Upper lobe of left lung (tissue), 6 donors: ENCODE data around the gene GDPD2. TPM values are rescaled to one million over a fixed set of nuclear protein-coding genes. Genes with fewer than 3 reads are reported as not detected.

Source experiments
- ATAC-seq, 2 donors: fragments of 200-7000 bp; cut with Tn5 transposase; one replicate each; pipeline ENCODE4 v1.9.1; 2022; ENCODE audit warnings: mild to moderate bottlenecking in 2 of 2, moderate library complexity in 2 of 2; ENCODE audit not compliant: low FRiP score in 2 of 2
- DNase-seq, 2 donors: peaks; one replicate each; pipeline ENCODE4 v3.0.0-alpha.2; 2019 to 2020
- H3K27ac ChIP-seq, 4 donors: fragments of 200-600 bp; sonication (generic); one replicate each; pipeline ENCODE4 v1.5.1; 2016 to 2019
- H3K27me3 ChIP-seq, 4 donors: fragments of 200-600 bp; sonication (generic); one replicate each; pipeline ENCODE4 v1.5.1; 2017 to 2019
- H3K36me3 ChIP-seq, 4 donors: fragments of 200-600 bp; sonication (generic); one replicate each; pipeline ENCODE4 v1.5.1; 2016 to 2019
- H3K4me1 ChIP-seq, 4 donors: fragments of 200-600 bp; sonication (generic); one replicate each; pipeline ENCODE4 v1.5.1; 2018 to 2019
- H3K4me3 ChIP-seq, 4 donors: fragments of 200-600 bp; sonication (generic); one replicate each; pipeline ENCODE4 v1.5.1; 2017 to 2019; ENCODE audit warnings: mild to moderate bottlenecking in 2 of 4, moderate library complexity in 1 of 4
- H3K9me3 ChIP-seq, 4 donors: fragments of 200-600 bp; sonication (generic); one replicate each; pipeline ENCODE4 v1.5.1; 2018 to 2019
- CTCF ChIP-seq, 6 experiments: fragments of 450-650 bp in 4 of 6; fragments of 200-600 bp in 2 of 6; sonication (generic) in 2 of 6; IDR thresholded peaks; one replicate each; pipeline ENCODE4 v1.5.1; 2016 to 2019; ENCODE audit warnings: antibody characterized with exemption in 6 of 6
- EP300 ChIP-seq, 4 donors: sonication (generic); formaldehyde crosslinking; IDR thresholded peaks; one replicate each; pipeline ENCODE4 v1.5.1; 2017; ENCODE audit warnings: antibody characterized with exemption in 4 of 4, control low read depth in 2 of 4
- POLR2A ChIP-seq, 4 donors: fragments of 450-650 bp; IDR thresholded peaks; one replicate each; pipeline ENCODE4 v1.5.1; 2016 to 2017; ENCODE audit warnings: antibody characterized with exemption in 4 of 4, mild to moderate bottlenecking in 2 of 4
- POLR2AphosphoS5 ChIP-seq, 2 donors: sonication (generic); formaldehyde crosslinking; IDR thresholded peaks; one replicate each; pipeline ENCODE4 v1.5.1; 2017; ENCODE audit warnings: antibody characterized with exemption in 2 of 2
- WGBS, 2 donors: methylation state at CpG; one replicate each; pipeline ENCODE4 v1.1.5; 2017 to 2018; 5-methylcytosine and 5-hydroxymethylcytosine counted together
- total RNA-seq, 6 donors: library from RNA; depleted of rRNA in 4 of 6; stranded (reverse); fragments of >200 nt in 4 of 6; gene quantifications; one replicate each; pipeline versions ENCODE4 v1.1.0 to v1.2.1, GENCODE V29; 2016 to 2021
- donor health status: DM: no; HTN: no; CAD: no; lungs with moderate emphysema.
- donor health status: DM: no; HTN: yes; CAD: no; lungs with severe emphysema.

GDPD2 gene
- total RNA-seq, 6 donors from 2014 or later, result not detected

DNA sequence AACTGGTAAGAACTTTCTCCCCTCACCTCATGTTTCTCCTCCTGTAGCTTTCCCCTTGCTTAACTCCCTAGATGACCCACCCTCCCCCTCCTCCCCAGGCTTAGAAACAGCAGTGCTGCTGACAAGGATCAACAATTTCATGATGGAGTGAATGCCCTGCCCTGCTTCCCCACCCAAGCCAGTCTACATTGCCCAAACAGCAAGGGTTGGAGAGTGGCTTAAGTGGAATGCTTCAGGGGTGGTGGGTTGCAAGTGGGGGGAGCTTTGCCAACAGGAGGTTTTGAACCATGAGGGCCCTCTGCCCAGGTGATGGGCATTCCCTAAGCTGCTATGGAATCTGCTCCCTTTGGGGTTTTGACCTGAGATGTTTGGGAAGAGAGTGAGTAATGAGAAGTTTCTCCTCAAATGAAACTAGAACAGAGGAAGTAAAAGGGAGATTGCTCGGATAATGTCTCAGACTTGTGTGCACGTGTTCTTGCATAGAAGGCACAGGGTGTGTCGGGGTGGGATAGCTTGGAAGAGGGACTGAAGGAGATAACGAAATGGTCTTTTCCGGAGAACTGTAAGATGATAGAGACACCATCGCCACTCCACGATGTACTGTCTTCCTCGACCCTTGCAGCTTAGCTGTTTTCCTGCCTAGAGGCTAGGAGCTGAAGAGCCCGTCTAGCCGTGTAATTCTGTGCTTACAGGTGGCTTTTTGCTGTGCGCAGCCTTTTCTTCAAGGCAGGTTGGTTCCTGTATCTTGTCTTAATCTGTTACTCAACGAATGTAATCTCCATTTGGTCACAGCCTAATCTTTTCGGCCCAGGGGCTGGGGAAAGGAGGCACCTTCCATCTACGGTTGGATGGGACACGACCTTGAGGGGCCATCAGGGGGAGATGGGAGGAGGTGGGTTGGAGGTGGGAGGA is 10.1 kb downstream of the GDPD2 start:
- H3K27ac ChIP-seq, result peak overlapping the region in 2 of 4 donors; percentile 71 to 78
- no peaks in the 10 kb centered on the region for H3K9me3 ChIP-seq
- TF ChIP-seq POLR2A (IDR thresholded peaks at IDR 0.05) (no peak), POLR2AphosphoS5 (IDR thresholded peaks at IDR 0.05) (no peak), CTCF (IDR thresholded peaks at IDR 0.05) (no peak), EP300 (IDR thresholded peaks at IDR 0.05) (no peak)
- peaks cover 0 to 3% (median 0%) of the 10 kb centered on the region in 4 donors for H3K4me1 ChIP-seq
- no peak for DNase-seq
- H3K27me3 ChIP-seq, result peaks cover 0 to 9% (median 0%) of the 10 kb centered on the region in 4 donors
- no peak for ATAC-seq
- no peaks in the 10 kb centered on the region for H3K36me3 ChIP-seq
- 64 to 69% methylated on average over 12 to 15 of the region's 15 CpGs for WGBS, 2 donors
- peak overlapping the region; percentile 34 to 70 (median 62) for H3K4me3 ChIP-seq

DNA sequence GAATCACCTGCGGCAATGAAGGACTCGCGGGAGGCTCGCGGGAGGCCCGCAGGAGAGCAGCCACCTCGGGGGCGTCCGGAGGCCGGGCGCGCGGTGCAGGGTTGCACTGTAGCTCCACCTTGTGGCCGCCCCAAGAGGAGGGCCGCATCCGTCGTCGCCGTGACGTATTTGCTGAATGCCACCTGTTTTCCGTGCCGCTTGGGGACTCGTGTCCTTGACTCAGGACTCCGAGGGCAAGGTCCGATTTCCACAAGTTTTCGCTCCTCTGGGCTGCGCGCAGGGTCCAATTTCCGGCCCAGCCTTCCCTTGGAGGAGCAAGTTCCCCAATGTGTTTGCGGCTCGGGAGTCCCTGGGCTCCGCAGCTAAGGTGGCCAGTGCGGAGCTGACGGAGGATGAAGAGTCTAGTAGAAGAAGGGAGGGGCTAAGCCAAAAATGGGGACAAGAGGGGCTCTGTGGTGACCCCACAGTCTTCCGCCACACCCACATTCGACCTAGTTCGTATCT is 10.8 kb downstream of the GDPD2 start:
- WGBS, 2 donors, result 2 to 26% methylated on average over 7 to 22 of the region's 37 CpGs
- H3K4me1 ChIP-seq, result peaks cover 0 to 3% (median 0%) of the 10 kb centered on the region in 4 donors
- peak; percentile 72 to 90 for DNase-seq
- H3K36me3 ChIP-seq, result no peaks in the 10 kb centered on the region
- H3K27ac ChIP-seq, result peak overlapping the region; percentile 53 to 78 (median 64)
- no peaks in the 10 kb centered on the region for H3K9me3 ChIP-seq
- ATAC-seq, result peak; percentile 88 to 93
- H3K27me3 ChIP-seq, result peaks cover 0 to 9% (median 0%) of the 10 kb centered on the region in 4 donors
- peak overlapping the region; percentile 34 to 70 (median 62) for H3K4me3 ChIP-seq
- no peak for TF ChIP-seq POLR2AphosphoS5 (IDR thresholded peaks at IDR 0.05)
- TF ChIP-seq CTCF (IDR thresholded peaks at IDR 0.05), result peak; percentile 43 to 83 (median 73)

GRCh38 chrX:70434352-70434866 is 11.3 kb downstream of the GDPD2 start:
- 4 to 19% methylated on average over 4 to 32 of the region's 45 CpGs for WGBS, 2 donors
- ATAC-seq, result peak; percentile 73 to 94

DNA sequence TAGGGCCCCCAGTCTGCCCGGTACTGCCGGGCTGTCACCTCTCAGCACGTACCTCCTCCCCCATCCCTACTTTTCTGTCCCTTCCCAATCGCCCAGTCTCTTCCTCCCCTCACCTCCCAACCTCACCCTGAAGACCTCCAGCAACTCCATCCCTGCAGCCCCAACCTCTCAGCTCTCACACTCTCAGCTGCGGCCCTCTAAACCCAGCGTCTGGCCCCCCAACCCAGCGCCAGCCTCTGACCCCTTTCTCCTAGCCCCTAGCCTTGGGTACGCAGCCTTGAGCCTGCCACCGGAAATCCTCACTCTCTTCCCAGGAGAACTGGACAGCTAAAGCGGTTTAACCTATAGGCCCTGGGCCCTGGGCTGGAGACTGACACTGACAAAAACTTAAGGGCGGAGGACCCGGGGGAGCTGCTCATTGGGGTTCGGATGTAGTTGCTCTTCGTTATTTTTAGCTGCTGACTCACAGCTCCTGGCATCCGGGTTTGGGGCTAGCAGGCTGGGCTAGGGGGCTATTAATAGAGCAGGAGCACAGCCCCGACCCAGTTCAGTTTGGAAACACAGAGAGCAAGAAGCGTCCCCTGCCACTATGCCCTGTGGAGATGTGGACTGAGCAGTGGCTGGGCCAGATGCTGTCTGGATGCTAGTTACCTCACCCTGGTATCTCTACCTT is 11.9 kb downstream of the GDPD2 start:
- TF ChIP-seq CTCF (IDR thresholded peaks at IDR 0.05), result no peak
- no peak for TF ChIP-seq POLR2AphosphoS5 (IDR thresholded peaks at IDR 0.05)
- Histone ChIP-seq H3K36me3 (no peaks in the 10 kb centered on the region), H3K9me3 (no peaks in the 10 kb centered on the region), H3K27ac (peak overlapping the region in 2 of 4 donors; percentile 35 to 71), H3K4me3 (peak overlapping the region in 3 of 4 donors; percentile 60 to 70 (median 64)), H3K4me1 (peaks cover 0 to 3% (median 0%) of the 10 kb centered on the region in 4 donors), H3K27me3 (peaks cover 0 to 9% (median 0%) of the 10 kb centered on the region in 4 donors)
- ATAC-seq (no peak), DNase-seq (no peak)
- 10 to 49% methylated on average over 7 to 17 of the region's 17 CpGs for WGBS, 2 donors

More at GRCh38 chrX:70434352-70434866, 11.3 kb downstream of the GDPD2 start:
- peaks cover 0 to 9% (median 0%) of the 10 kb centered on the region in 4 donors for H3K27me3 ChIP-seq
- no peaks in the 10 kb centered on the region for H3K36me3 ChIP-seq
- peak overlapping the region; percentile 53 to 78 (median 64) for H3K27ac ChIP-seq
- no peaks in the 10 kb centered on the region for H3K9me3 ChIP-seq
- peak; percentile 88 to 91 for DNase-seq
- peak overlapping the region; percentile 34 to 70 (median 62) for H3K4me3 ChIP-seq
- TF ChIP-seq EP300 (IDR thresholded peaks at IDR 0.05), result no peak
- peak in 1 of 4 donors; percentile 27 for TF ChIP-seq POLR2A (IDR thresholded peaks at IDR 0.05)
- no peak for TF ChIP-seq CTCF (IDR thresholded peaks at IDR 0.05)
- peak; percentile 25 to 61 for TF ChIP-seq POLR2AphosphoS5 (IDR thresholded peaks at IDR 0.05)
- peaks cover 0 to 3% (median 0%) of the 10 kb centered on the region in 4 donors for H3K4me1 ChIP-seq
